HEK293 (cell line): ENCODE data around the gene MAD2L1BP.

Experiments used
- GLIS1 ChIP-seq: fragments of 450-650 bp; formaldehyde crosslinking; IDR thresholded peaks from 2 replicates; pipeline ENCODE4 v1.5.1; 2016; ENCODE audit warnings: missing biosample characterization, missing genetic modification characterization
- GLIS2 ChIP-seq: fragments of 450-650 bp; formaldehyde crosslinking; IDR thresholded peaks from 2 replicates; pipeline ENCODE4 v1.5.1; 2016; ENCODE audit warnings: missing biosample characterization, missing genetic modification characterization
- KLF10 ChIP-seq: fragments of 450-650 bp; IDR thresholded peaks from 2 replicates; pipeline ENCODE4 v1.5.1; 2018; ENCODE audit warnings: missing biosample characterization, mild to moderate bottlenecking, missing genetic modification characterization
- MYNN ChIP-seq: fragments of 450-650 bp; formaldehyde crosslinking; IDR thresholded peaks from 2 replicates; pipeline ENCODE4 v1.5.1; 2016; ENCODE audit warnings: missing biosample characterization, missing genetic modification characterization, borderline replicate concordance
- OSR2 ChIP-seq: fragments of 450-650 bp; formaldehyde crosslinking; IDR thresholded peaks from 2 replicates; pipeline ENCODE4 v1.5.1; 2016; ENCODE audit warnings: missing biosample characterization, missing genetic modification characterization
- RBAK ChIP-seq: fragments of 450-650 bp; formaldehyde crosslinking; IDR thresholded peaks from 2 replicates; pipeline ENCODE4 v1.5.1; 2016; ENCODE audit warnings: missing biosample characterization, missing genetic modification characterization
- SP2 ChIP-seq: fragments of 450-650 bp; formaldehyde crosslinking; IDR thresholded peaks from 2 replicates; pipeline ENCODE4 v1.5.1; 2016; ENCODE audit warnings: missing biosample characterization, missing genetic modification characterization
- ZFP41 ChIP-seq: fragments of 450-650 bp; formaldehyde crosslinking; IDR thresholded peaks from 2 replicates; pipeline ENCODE4 v1.5.1; 2016; ENCODE audit warnings: missing biosample characterization, missing genetic modification characterization, borderline replicate concordance
- ZNF302 ChIP-seq: fragments of 450-650 bp; formaldehyde crosslinking; IDR thresholded peaks from 2 replicates; pipeline ENCODE4 v1.5.1; 2016; ENCODE audit warnings: missing biosample characterization, missing genetic modification characterization, low read depth
- ZNF335 ChIP-seq: fragments of 450-650 bp; formaldehyde crosslinking; conservative IDR thresholded peaks from 2 replicates; pipeline ENCODE4 v1.5.1; 2016; ENCODE audit warnings: missing biosample characterization, missing genetic modification characterization
- ZNF501 ChIP-seq: fragments of 450-650 bp; formaldehyde crosslinking; IDR thresholded peaks from 2 replicates; pipeline ENCODE4 v1.5.1; 2016; ENCODE audit warnings: missing biosample characterization, missing genetic modification characterization
- ZNF510 ChIP-seq: fragments of 450-650 bp; formaldehyde crosslinking; IDR thresholded peaks from 2 replicates; pipeline ENCODE4 v1.5.1; 2018; ENCODE audit warnings: mild to moderate bottlenecking, missing genetic modification characterization, missing biosample characterization; ENCODE audit not compliant: insufficient replicate concordance
- ZNF560 ChIP-seq: fragments of 450-650 bp; formaldehyde crosslinking; IDR thresholded peaks from 2 replicates; pipeline ENCODE4 v1.5.1; 2017; ENCODE audit warnings: missing biosample characterization, missing genetic modification characterization, borderline replicate concordance
- ZNF585B ChIP-seq: fragments of 450-650 bp; formaldehyde crosslinking; IDR thresholded peaks from 2 replicates; pipeline ENCODE4 v1.5.1; 2016; ENCODE audit warnings: missing biosample characterization, missing genetic modification characterization
- ZNF596 ChIP-seq: fragments of 450-650 bp; IDR thresholded peaks from 2 replicates; pipeline ENCODE4 v1.5.0; 2018; ENCODE audit warnings: missing biosample characterization, mild to moderate bottlenecking, missing genetic modification characterization, moderate library complexity
- ZNF600 ChIP-seq: fragments of 450-650 bp; formaldehyde crosslinking; IDR thresholded peaks from 2 replicates; pipeline ENCODE4 v1.5.1; 2016; ENCODE audit warnings: missing biosample characterization, missing genetic modification characterization
- ZNF610 ChIP-seq: fragments of 450-650 bp; formaldehyde crosslinking; IDR thresholded peaks from 2 replicates; pipeline ENCODE4 v1.5.1; 2016; ENCODE audit warnings: missing biosample characterization, missing genetic modification characterization, borderline replicate concordance
- ZNF624 ChIP-seq: fragments of 450-650 bp; formaldehyde crosslinking; IDR thresholded peaks from 2 replicates; pipeline ENCODE4 v1.5.1; 2017; ENCODE audit warnings: missing biosample characterization, missing genetic modification characterization
- ZNF76 ChIP-seq: fragments of 450-650 bp; formaldehyde crosslinking; IDR thresholded peaks from 2 replicates; pipeline ENCODE4; 2016; ENCODE audit warnings: low read depth, missing biosample characterization, missing genetic modification characterization, borderline replicate concordance
- ZNF768 ChIP-seq: fragments of 450-650 bp; formaldehyde crosslinking; IDR thresholded peaks from 2 replicates; pipeline ENCODE4 v1.5.1; 2018; ENCODE audit warnings: missing biosample characterization, mild to moderate bottlenecking, missing genetic modification characterization
- ZNF791 ChIP-seq: fragments of 450-650 bp; formaldehyde crosslinking; IDR thresholded peaks from 2 replicates; pipeline ENCODE4 v1.5.1; 2016; ENCODE audit warnings: missing biosample characterization, missing genetic modification characterization
- ZSCAN30 ChIP-seq: fragments of 450-650 bp; IDR thresholded peaks from 2 replicates; pipeline ENCODE4 v1.5.1; 2018; ENCODE audit warnings: missing biosample characterization, mild to moderate bottlenecking, missing genetic modification characterization, moderate library complexity
- TF ChIP-seq, protein P1 (sequence below): fragments of 450-650 bp; formaldehyde crosslinking; conservative IDR thresholded peaks from 2 replicates; pipeline ENCODE4 v1.5.1; 2016; ENCODE audit warnings: low read depth, missing biosample characterization, missing genetic modification characterization
- TF ChIP-seq, protein P2 (sequence below): fragments of 450-650 bp; formaldehyde crosslinking; IDR thresholded peaks from 2 replicates; pipeline ENCODE4 v1.5.1; 2017; ENCODE audit warnings: missing biosample characterization, mild to moderate bottlenecking, missing genetic modification characterization, moderate library complexity
- TF ChIP-seq, protein P3 (sequence below): fragments of 450-650 bp; formaldehyde crosslinking; IDR thresholded peaks from 2 replicates; pipeline ENCODE4 v1.5.1; 2016; ENCODE audit warnings: missing biosample characterization, missing genetic modification characterization

The MAD2L1BP gene

DNA sequence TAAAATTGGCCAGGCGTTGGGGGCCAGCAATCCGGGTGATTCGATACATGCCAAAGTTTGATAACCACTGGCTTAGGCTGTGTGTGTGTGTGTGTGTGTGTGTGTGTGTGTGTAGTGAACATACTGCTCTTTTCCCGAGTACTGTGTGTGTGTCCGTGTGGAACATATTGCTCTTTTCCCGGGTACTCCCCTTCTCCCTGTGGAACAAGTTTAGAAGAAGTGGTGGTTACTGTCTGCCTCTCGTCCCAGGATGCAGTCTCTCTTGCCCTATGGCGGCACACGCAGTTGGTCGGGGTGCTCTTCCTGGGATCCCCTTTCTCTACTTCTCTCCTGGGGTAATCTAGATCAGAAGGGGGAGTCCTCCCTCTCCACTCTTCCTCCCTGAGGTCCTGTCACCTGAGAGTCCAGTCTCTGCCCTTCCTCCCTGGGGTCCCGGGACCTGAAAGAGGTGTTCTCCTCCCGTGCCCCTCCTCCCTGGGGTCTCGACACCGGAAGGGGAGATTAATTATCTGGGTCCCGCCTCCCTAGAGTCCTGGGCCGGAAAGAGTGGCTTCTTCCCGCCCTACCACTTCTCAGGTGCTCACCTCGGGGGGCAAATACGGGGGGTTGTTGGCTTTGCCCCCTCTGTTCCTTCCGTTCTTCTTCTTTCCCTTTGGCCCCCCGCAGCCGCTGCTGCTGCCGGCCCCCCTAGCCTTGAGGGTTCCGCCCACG lies 7.1 kb upstream of the MAD2L1BP start (continued):
- TF ChIP-seq ZNF335 (tag by site-specific recombination) (peak; percentile 57), GLIS1 (tag by site-specific recombination) (peak; percentile 98), ZNF585B (tag by site-specific recombination) (no peak), ZNF510 (no peak), RBAK (tag by site-specific recombination) (no peak), ZNF560 (tag by site-specific recombination) (no peak), ZNF76 (tag by site-specific recombination) (peak; percentile 46; the same call in 1 of the 2 replicates), KLF10 (tag by site-specific recombination) (no peak), ZNF624 (tag by site-specific recombination) (no peak), GLIS2 (peak; percentile 96), ZNF768 (tag by site-specific recombination) (no peak), ZNF501 (tag by site-specific recombination) (no peak), ZNF302 (no peak), ZFP41 (no peak), ZNF791 (tag by site-specific recombination) (no peak), ZNF596 (no peak), ZNF600 (tag by site-specific recombination) (peak; percentile 51; the same call in 1 of the 2 replicates), OSR2 (no peak), MYNN (no peak), SP2 (tag by site-specific recombination) (peak; percentile 67), ZNF610 (no peak), ZSCAN30 (tag by site-specific recombination) (no peak)
- TF ChIP-seq, protein P1, sequence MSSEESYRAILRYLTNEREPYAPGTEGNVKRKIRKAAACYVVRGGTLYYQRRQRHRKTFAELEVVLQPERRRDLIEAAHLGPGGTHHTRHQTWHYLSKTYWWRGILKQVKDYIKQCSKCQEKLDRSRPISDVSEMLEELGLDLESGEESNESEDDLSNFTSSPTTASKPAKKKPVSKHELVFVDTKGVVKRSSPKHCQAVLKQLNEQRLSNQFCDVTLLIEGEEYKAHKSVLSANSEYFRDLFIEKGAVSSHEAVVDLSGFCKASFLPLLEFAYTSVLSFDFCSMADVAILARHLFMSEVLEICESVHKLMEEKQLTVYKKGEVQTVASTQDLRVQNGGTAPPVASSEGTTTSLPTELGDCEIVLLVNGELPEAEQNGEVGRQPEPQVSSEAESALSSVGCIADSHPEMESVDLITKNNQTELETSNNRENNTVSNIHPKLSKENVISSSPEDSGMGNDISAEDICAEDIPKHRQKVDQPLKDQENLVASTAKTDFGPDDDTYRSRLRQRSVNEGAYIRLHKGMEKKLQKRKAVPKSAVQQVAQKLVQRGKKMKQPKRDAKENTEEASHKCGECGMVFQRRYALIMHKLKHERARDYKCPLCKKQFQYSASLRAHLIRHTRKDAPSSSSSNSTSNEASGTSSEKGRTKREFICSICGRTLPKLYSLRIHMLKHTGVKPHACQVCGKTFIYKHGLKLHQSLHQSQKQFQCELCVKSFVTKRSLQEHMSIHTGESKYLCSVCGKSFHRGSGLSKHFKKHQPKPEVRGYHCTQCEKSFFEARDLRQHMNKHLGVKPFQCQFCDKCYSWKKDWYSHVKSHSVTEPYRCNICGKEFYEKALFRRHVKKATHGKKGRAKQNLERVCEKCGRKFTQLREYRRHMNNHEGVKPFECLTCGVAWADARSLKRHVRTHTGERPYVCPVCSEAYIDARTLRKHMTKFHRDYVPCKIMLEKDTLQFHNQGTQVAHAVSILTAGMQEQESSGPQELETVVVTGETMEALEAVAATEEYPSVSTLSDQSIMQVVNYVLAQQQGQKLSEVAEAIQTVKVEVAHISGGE (tag by site-specific recombination) = no peak; the same call in 1 of the 2 replicates
- TF ChIP-seq, protein P2, sequence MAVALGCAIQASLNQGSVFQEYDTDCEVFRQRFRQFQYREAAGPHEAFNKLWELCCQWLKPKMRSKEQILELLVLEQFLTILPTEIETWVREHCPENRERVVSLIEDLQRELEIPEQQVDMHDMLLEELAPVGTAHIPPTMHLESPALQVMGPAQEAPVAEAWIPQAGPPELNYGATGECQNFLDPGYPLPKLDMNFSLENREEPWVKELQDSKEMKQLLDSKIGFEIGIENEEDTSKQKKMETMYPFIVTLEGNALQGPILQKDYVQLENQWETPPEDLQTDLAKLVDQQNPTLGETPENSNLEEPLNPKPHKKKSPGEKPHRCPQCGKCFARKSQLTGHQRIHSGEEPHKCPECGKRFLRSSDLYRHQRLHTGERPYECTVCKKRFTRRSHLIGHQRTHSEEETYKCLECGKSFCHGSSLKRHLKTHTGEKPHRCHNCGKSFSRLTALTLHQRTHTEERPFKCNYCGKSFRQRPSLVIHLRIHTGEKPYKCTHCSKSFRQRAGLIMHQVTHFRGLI (tag by site-specific recombination) = peak; percentile 31; the same call in 1 of the 2 replicates
- TF ChIP-seq, protein P3, sequence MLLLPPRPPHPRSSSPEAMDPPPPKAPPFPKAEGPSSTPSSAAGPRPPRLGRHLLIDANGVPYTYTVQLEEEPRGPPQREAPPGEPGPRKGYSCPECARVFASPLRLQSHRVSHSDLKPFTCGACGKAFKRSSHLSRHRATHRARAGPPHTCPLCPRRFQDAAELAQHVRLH (tag by site-specific recombination) = no peak
